Sigmoid colon (tissue), 7 donors: Measurements from ENCODE around the gene STAT4. TPM values are rescaled to one million over a fixed set of nuclear protein-coding genes. Genes with fewer than 3 reads are reported as not detected.
A peak's percentile ranks its signal among the peaks of the same experiment; 100 is the strongest.

ENCODE experiments used
- DNase-seq: peaks from one replicate; pipeline ENCODE4 v3.0.0-alpha.2; 2019
- H3K27ac ChIP-seq, 4 donors: fragments of 200-600 bp; sonication (generic); one replicate each; pipeline ENCODE4 v1.5.1; 2016 to 2019; ENCODE audit warnings: mild to moderate bottlenecking in 1 of 4
- H3K27me3 ChIP-seq, 3 donors: fragments of 200-600 bp; sonication (generic); one replicate each; pipeline ENCODE4 v1.5.1; 2019; ENCODE audit warnings: mild to moderate bottlenecking in 1 of 3
- H3K36me3 ChIP-seq, 4 donors: fragments of 200-600 bp; sonication (generic); one replicate each; pipeline ENCODE4 v1.5.1; 2016 to 2019
- H3K4me1 ChIP-seq, 4 donors: fragments of 200-600 bp; sonication (generic); one replicate each; pipeline ENCODE4 v1.5.1; 2017 to 2019
- H3K4me3 ChIP-seq, 4 donors: fragments of 200-600 bp; sonication (generic); one replicate each; pipeline ENCODE4 v1.5.1; 2017 to 2019; ENCODE audit warnings: mild to moderate bottlenecking in 2 of 4, moderate library complexity in 1 of 4
- H3K9me3 ChIP-seq, 4 donors: fragments of 200-600 bp in 3 of 4; sonication (generic) in 3 of 4; one replicate each; pipeline versions ENCODE4 v1.5.1 to v1.6.1; 2013 to 2019
- CTCF ChIP-seq, 4 experiments: fragments of 450-650 bp in 3 of 4; fragments of 200-600 bp in 1 of 4; IDR thresholded peaks; one replicate each; pipeline ENCODE4 v1.5.1; 2016 to 2019; ENCODE audit warnings: antibody characterized with exemption in 4 of 4, mild to moderate bottlenecking in 3 of 4, moderate library complexity in 2 of 4
- EP300 ChIP-seq, 4 donors: sonication (generic); formaldehyde crosslinking; IDR thresholded peaks; one replicate each; pipeline ENCODE4 v1.6.1; 2017; ENCODE audit warnings: antibody characterized with exemption in 4 of 4
- POLR2A ChIP-seq, 2 donors: fragments of 450-650 bp; IDR thresholded peaks; one replicate each; pipeline ENCODE4 v1.6.1; 2016; ENCODE audit warnings: antibody characterized with exemption in 2 of 2, mild to moderate bottlenecking in 2 of 2, moderate library complexity in 2 of 2
- POLR2AphosphoS5 ChIP-seq, 4 donors: sonication (generic); formaldehyde crosslinking; IDR thresholded peaks; one replicate each; pipeline ENCODE4 v1.6.1; 2017; ENCODE audit warnings: antibody characterized with exemption in 4 of 4
- WGBS, 2 donors: extraction: QIAGEN DNeasy Blood & Tissue Kit; methylation state at CpG; one replicate each; pipeline ENCODE4 v1.1.7; 2013; 5-methylcytosine and 5-hydroxymethylcytosine counted together
- intact Hi-C: fragments of 100-400 bp; cut with DNase I; formaldehyde crosslinking; loops from one replicate; pipeline ENCODE4 v1.15.1; 2023
- polyA plus RNA-seq, 3 donors: library from polyadenylated mRNA; stranded (reverse); fragments of 200-250 nt; gene quantifications; one replicate each; pipeline ENCODE4 v1.2.3, GENCODE V29; 2013
- total RNA-seq, 4 donors: library from RNA; depleted of rRNA; stranded (reverse); fragments of >200 nt; gene quantifications; one replicate each; pipeline ENCODE4 v1.1.0, GENCODE V29; 2016
- donor health status: healthy with polysubstance abuse.
- donor health status: Bipolar disorder and iron deficiency.
- donor health status: healthy.

STAT4 gene
- total and polyA plus RNA-seq, 7 donors = 0.46 to 4.6 (median 0.70) TPM; not detected in 1

- TF ChIP-seq CTCF (IDR thresholded peaks at IDR 0.05) = no peak
- no peak for TF ChIP-seq POLR2AphosphoS5 (IDR thresholded peaks at IDR 0.05)
- no peak for TF ChIP-seq EP300 (IDR thresholded peaks at IDR 0.05)
- TF ChIP-seq POLR2A (IDR thresholded peaks at IDR 0.05) = no peak
- no peak for DNase-seq
- intact Hi-C loops = no loop called here
- Histone ChIP-seq H3K4me1 (peaks cover 0 to 12% (median 5%) of the 10 kb centered on the region in 4 donors), H3K27ac (no peak overlapping the region), H3K36me3 (no peaks in the 10 kb centered on the region), H3K9me3 (no peaks in the 10 kb centered on the region), H3K27me3 (no peaks in the 10 kb centered on the region), H3K4me3 (no peak overlapping the region)
- WGBS, 2 donors = 53 to 77% methylated on average over 1 of the region's 1 CpG
Observed at GRCh38 chr2:191025135-191025534, 125.7 kb downstream of the STAT4 start.

GRCh38 chr2:191023235-191023679, 127.5 kb downstream of the STAT4 start:
- H3K4me1 ChIP-seq = peaks cover 0 to 17% (median 8%) of the 10 kb centered on the region in 4 donors
- no peak for TF ChIP-seq CTCF (IDR thresholded peaks at IDR 0.05)
- no peak for TF ChIP-seq EP300 (IDR thresholded peaks at IDR 0.05)
- TF ChIP-seq POLR2AphosphoS5 (IDR thresholded peaks at IDR 0.05) = no peak
- TF ChIP-seq POLR2A (IDR thresholded peaks at IDR 0.05) = no peak
- no peaks in the 10 kb centered on the region for H3K9me3 ChIP-seq
- H3K27ac ChIP-seq = no peak overlapping the region
- WGBS, 2 donors = 73 to 89% methylated on average over 7 of the region's 7 CpGs
- intact Hi-C loops = no loop called here
- H3K36me3 ChIP-seq = no peaks in the 10 kb centered on the region
- no peak for DNase-seq
- no peak overlapping the region for H3K4me3 ChIP-seq
- H3K27me3 ChIP-seq = no peaks in the 10 kb centered on the region

- H3K27me3 ChIP-seq = no peaks in the 10 kb centered on the region
- TF ChIP-seq POLR2A (IDR thresholded peaks at IDR 0.05) (no peak), POLR2AphosphoS5 (IDR thresholded peaks at IDR 0.05) (peak in 1 of 4 donors; percentile 58), CTCF (IDR thresholded peaks at IDR 0.05) (peak in 1 of 4 experiments; percentile 2), EP300 (IDR thresholded peaks at IDR 0.05) (no peak)
- H3K4me1 ChIP-seq = peaks cover 0 to 17% (median 8%) of the 10 kb centered on the region in 4 donors
- H3K4me3 ChIP-seq = peak overlapping the region; percentile 57 to 81 (median 70)
- WGBS, 2 donors = 12 to 17% methylated on average over 14 of the region's 14 CpGs
- no peaks in the 10 kb centered on the region for H3K9me3 ChIP-seq
- H3K36me3 ChIP-seq = no peaks in the 10 kb centered on the region
- intact Hi-C loops = no loop called here
- peak overlapping the region; percentile 82 to 96 (median 88) for H3K27ac ChIP-seq
- peak; percentile 80 for DNase-seq
Observed at GRCh38 chr2:191020742-191021381, 129.9 kb downstream of the STAT4 start.

GRCh38 chr2:191020221-191020741, 130.5 kb downstream of the STAT4 start:
- H3K27ac ChIP-seq = peak overlapping the region; percentile 82 to 96 (median 88)
- 0% methylated on average over 59 of the region's 59 CpGs for WGBS, 2 donors
- H3K4me1 ChIP-seq = peaks cover 0 to 17% (median 8%) of the 10 kb centered on the region in 4 donors
- TF ChIP-seq POLR2A (IDR thresholded peaks at IDR 0.05) (peak; percentile 77 to 90), POLR2AphosphoS5 (IDR thresholded peaks at IDR 0.05) (peak; percentile 84 to 98 (median 94)), EP300 (IDR thresholded peaks at IDR 0.05) (peak; percentile 75 to 98 (median 87)), CTCF (IDR thresholded peaks at IDR 0.05) (peak in 1 of 4 experiments; percentile 25)
- H3K9me3 ChIP-seq = no peaks in the 10 kb centered on the region
- no peaks in the 10 kb centered on the region for H3K27me3 ChIP-seq
- intact Hi-C loops = no loop called here
- no peaks in the 10 kb centered on the region for H3K36me3 ChIP-seq
- H3K4me3 ChIP-seq = peak overlapping the region; percentile 57 to 81 (median 70)
- peak; percentile 96 for DNase-seq
